Mesenchymal stem cell (in vitro differentiated cells and primary cell): ENCODE data around the gene HIVEP2.

Source experiments
- DNase-seq: peaks from one replicate; pipeline ENCODE4 v3.0.0-alpha.2; 2013
- H2AFZ ChIP-seq: one replicate; pipeline ENCODE4 v1.6.1; 2013; ENCODE audit warnings: low read depth, mild to moderate bottlenecking, control low read depth, inconsistent platforms, low read length, moderate library complexity
- H2AK5ac ChIP-seq: 2 replicates; pipeline ENCODE4 v1.6.1; 2013; ENCODE audit warnings: low read length, moderate library complexity, mild to moderate bottlenecking, inconsistent platforms; ENCODE audit not compliant: severe bottlenecking
- H2BK120ac ChIP-seq: one replicate; pipeline ENCODE4 v1.6.1; 2013; ENCODE audit warnings: low read depth, mild to moderate bottlenecking, inconsistent platforms, low read length, moderate library complexity
- H2BK12ac ChIP-seq, 2 experiments: one replicate each; pipeline ENCODE4 v1.6.1; 2013; ENCODE audit warnings: inconsistent platforms in 2 of 2, low read length in 2 of 2, mild to moderate bottlenecking in 2 of 2, moderate library complexity in 2 of 2, control low read depth in 1 of 2
- H2BK15ac ChIP-seq: one replicate; pipeline ENCODE4 v1.6.1; 2013; ENCODE audit warnings: mild to moderate bottlenecking, low read depth, inconsistent platforms; ENCODE audit not compliant: poor library complexity, severe bottlenecking
- H2BK5ac ChIP-seq: 2 replicates; pipeline ENCODE4 v1.6.1; 2013; ENCODE audit warnings: low read depth, mild to moderate bottlenecking, low read length, control low read depth, inconsistent platforms; ENCODE audit not compliant: poor library complexity, severe bottlenecking
- H3K14ac ChIP-seq, 2 experiments: one replicate each; pipeline ENCODE4 v1.6.1; 2013; ENCODE audit warnings: inconsistent platforms in 2 of 2, low read length in 2 of 2, control low read depth in 1 of 2, mild to moderate bottlenecking in 1 of 2, moderate library complexity in 1 of 2
- H3K18ac ChIP-seq, 2 experiments: one replicate each; pipeline ENCODE4 v1.6.1; 2013; ENCODE audit warnings: inconsistent platforms in 2 of 2, low read length in 2 of 2, control low read depth in 1 of 2, low read depth in 1 of 2, mild to moderate bottlenecking in 1 of 2
- H3K23ac ChIP-seq, 2 experiments: one replicate each; pipeline ENCODE4 v1.6.1; 2013; ENCODE audit warnings: inconsistent platforms in 2 of 2, low read length in 2 of 2, mild to moderate bottlenecking in 2 of 2, moderate library complexity in 2 of 2, control low read depth in 1 of 2
- H3K27ac ChIP-seq: 2 replicates; pipeline ENCODE4 v1.5.1; 2013; ENCODE audit warnings: mild to moderate bottlenecking, moderate library complexity, low read length, control low read depth, inconsistent platforms; ENCODE audit not compliant: poor library complexity, severe bottlenecking
- H3K27me3 ChIP-seq, 2 experiments: 2 replicates each; pipeline versions ENCODE4 v1.6.1 to v1.7.0; 2013; ENCODE audit warnings: low read length in 2 of 2, mild to moderate bottlenecking in 2 of 2, moderate library complexity in 2 of 2, control low read depth in 1 of 2, inconsistent platforms in 1 of 2; ENCODE audit not compliant: control insufficient read depth in 1 of 2, insufficient read depth in 1 of 2
- H3K36me3 ChIP-seq, 2 experiments: 2 replicates each; pipeline versions ENCODE4 v1.6.1 to v1.7.0; 2013; ENCODE audit warnings: low read length in 2 of 2, control low read depth in 1 of 2, inconsistent platforms in 1 of 2, low read depth in 1 of 2, mild to moderate bottlenecking in 1 of 2; ENCODE audit not compliant: insufficient read depth in 2 of 2, control insufficient read depth in 1 of 2
- H3K4ac ChIP-seq, 2 experiments: one replicate each; pipeline ENCODE4 v1.6.1; 2013; ENCODE audit warnings: inconsistent platforms in 2 of 2, low read length in 2 of 2, mild to moderate bottlenecking in 2 of 2, moderate library complexity in 2 of 2, control low read depth in 1 of 2, low read depth in 1 of 2
- H3K4me1 ChIP-seq: 2 replicates; pipeline ENCODE4 v1.6.1; 2013; ENCODE audit warnings: low read depth, low read length, control low read depth; ENCODE audit not compliant: control insufficient read depth, insufficient read depth
- H3K4me2 ChIP-seq: 2 replicates; pipeline ENCODE4 v1.6.1; 2013; ENCODE audit warnings: low read length, mild to moderate bottlenecking, inconsistent platforms; ENCODE audit not compliant: poor library complexity, severe bottlenecking
- H3K4me3 ChIP-seq, 2 experiments: 2 replicates each; pipeline versions ENCODE4 v1.5.1 to v1.7.0; 2013; ENCODE audit warnings: low read length in 2 of 2, mild to moderate bottlenecking in 2 of 2, control low read depth in 1 of 2, low read depth in 1 of 2; ENCODE audit not compliant: insufficient read depth in 1 of 2
- H3K79me1 ChIP-seq: replicated peaks from 2 replicates; pipeline ENCODE4 v1.6.1; 2013; ENCODE audit warnings: mild to moderate bottlenecking, control low read depth, low read length, inconsistent platforms; ENCODE audit not compliant: poor library complexity, severe bottlenecking
- H3K9ac ChIP-seq: 2 replicates; pipeline ENCODE4 v1.7.0; 2013; ENCODE audit warnings: mild to moderate bottlenecking, low read length, moderate library complexity
- H3K9me3 ChIP-seq: 2 replicates; pipeline ENCODE4 v1.7.0; 2013; ENCODE audit warnings: mild to moderate bottlenecking, low read length; ENCODE audit not compliant: control insufficient read depth
- H4K8ac ChIP-seq: one replicate; pipeline ENCODE4 v1.6.1; 2013; ENCODE audit warnings: inconsistent platforms, mild to moderate bottlenecking, low read length, moderate library complexity
- H4K91ac ChIP-seq: one replicate; pipeline ENCODE4 v1.6.1; 2013; ENCODE audit warnings: mild to moderate bottlenecking, low read length, inconsistent platforms
- WGBS: methylation state at CpG from one replicate; pipeline ENCODE4 v1.1.7; 2013; ENCODE audit warnings: mixed read lengths; 5-methylcytosine and 5-hydroxymethylcytosine counted together

Gene HIVEP2

GRCh38 chr6:142819603-142820337, 125.2 kb downstream of the HIVEP2 start:
- H2BK15ac ChIP-seq, result no peak overlapping the region
- no peak overlapping the region for H2AFZ ChIP-seq
- H3K14ac ChIP-seq, result no peak overlapping the region
- WGBS, result 63% methylated on average over 8 of the region's 8 CpGs
- no peak overlapping the region for H2BK120ac ChIP-seq
- peak overlapping the region; percentile 3 for H3K4me2 ChIP-seq
- no peak overlapping the region for H2AK5ac ChIP-seq
- H2BK12ac ChIP-seq, result no peak overlapping the region
- peak overlapping the region; percentile 45 for H3K27ac ChIP-seq
- peaks cover 22% of the 10 kb centered on the region for H3K79me1 ChIP-seq
- no peaks in the 10 kb centered on the region for H3K4me1 ChIP-seq
- H4K8ac ChIP-seq, result no peak overlapping the region
- H3K4me3 ChIP-seq, result peak overlapping the region in 1 of 2 experiments; percentile 71
- no peak overlapping the region for H3K4ac ChIP-seq
- H3K18ac ChIP-seq, result no peak overlapping the region
- H3K9me3 ChIP-seq, result no peaks in the 10 kb centered on the region
- peak overlapping the region; percentile 88 for H3K9ac ChIP-seq
- no peak overlapping the region for H4K91ac ChIP-seq
- DNase-seq, result peak; percentile 71
- no peaks in the 10 kb centered on the region for H3K27me3 ChIP-seq
- peaks cover 0 to 2% of the 10 kb centered on the region in 2 experiments for H3K36me3 ChIP-seq
- H2BK5ac ChIP-seq, result no peak overlapping the region
- H3K23ac ChIP-seq, result no peak overlapping the region

GRCh38 chr6:142816486-142816885, 128.5 kb downstream of the HIVEP2 start:
- Histone ChIP-seq H3K27me3 (no peaks in the 10 kb centered on the region), H3K18ac (no peak overlapping the region), H3K4me2 (no peak overlapping the region), H3K23ac (no peak overlapping the region), H4K8ac (no peak overlapping the region), H2BK15ac (no peak overlapping the region), H2AFZ (no peak overlapping the region), H3K14ac (no peak overlapping the region), H3K9ac (no peak overlapping the region), H3K4me1 (no peaks in the 10 kb centered on the region), H3K4me3 (no peak overlapping the region), H3K4ac (no peak overlapping the region), H2BK5ac (no peak overlapping the region), H3K27ac (no peak overlapping the region), H2AK5ac (no peak overlapping the region), H2BK12ac (no peak overlapping the region), H3K9me3 (no peaks in the 10 kb centered on the region), H4K91ac (no peak overlapping the region), H2BK120ac (no peak overlapping the region), H3K36me3 (peaks cover 0 to 5% of the 10 kb centered on the region in 2 experiments), H3K79me1 (peaks cover 10% of the 10 kb centered on the region)
- DNase-seq, result no peak
- WGBS, result 91% methylated on average over 4 of the region's 4 CpGs

- no peak overlapping the region for H3K23ac ChIP-seq
- no peak overlapping the region for H2BK15ac ChIP-seq
- H4K8ac ChIP-seq, result no peak overlapping the region
- no peak overlapping the region for H3K18ac ChIP-seq
- H3K14ac ChIP-seq, result no peak overlapping the region
- H3K9me3 ChIP-seq, result no peaks in the 10 kb centered on the region
- H2BK12ac ChIP-seq, result no peak overlapping the region
- H3K4ac ChIP-seq, result no peak overlapping the region
- no peaks in the 10 kb centered on the region for H3K4me1 ChIP-seq
- no peak overlapping the region for H3K4me3 ChIP-seq
- no peak overlapping the region for H3K27ac ChIP-seq
- no peak overlapping the region for H2BK5ac ChIP-seq
- H4K91ac ChIP-seq, result no peak overlapping the region
- H2AFZ ChIP-seq, result no peak overlapping the region
- H3K36me3 ChIP-seq, result peaks cover 0 to 5% of the 10 kb centered on the region in 2 experiments
- no peak overlapping the region for H3K4me2 ChIP-seq
- WGBS, result 41% methylated on average over 2 of the region's 2 CpGs
- H3K9ac ChIP-seq, result no peak overlapping the region
- H3K79me1 ChIP-seq, result peaks cover 7% of the 10 kb centered on the region
- no peak overlapping the region for H2BK120ac ChIP-seq
- H2AK5ac ChIP-seq, result no peak overlapping the region
- no peak for DNase-seq
- no peaks in the 10 kb centered on the region for H3K27me3 ChIP-seq
These were observed 128.9 kb downstream of the HIVEP2 start for GRCh38 chr6:142816031-142816430.

- Histone ChIP-seq H3K36me3 (peaks cover 0 to 14% of the 10 kb centered on the region in 2 experiments), H3K14ac (peak overlapping the region in 1 of 2 experiments; percentile 36)
- 88% methylated on average over 5 of the region's 6 CpGs for WGBS
These were observed 133.1 kb downstream of the HIVEP2 start for GRCh38 chr6:142811923-142812322.

More at GRCh38 chr6:142811923-142812322, 133.1 kb downstream of the HIVEP2 start:
- Histone ChIP-seq H3K27ac (no peak overlapping the region), H3K27me3 (no peaks in the 10 kb centered on the region), H4K8ac (no peak overlapping the region), H2BK15ac (no peak overlapping the region), H3K4me3 (no peak overlapping the region), H3K79me1 (peaks cover 9% of the 10 kb centered on the region), H3K23ac (no peak overlapping the region), H2BK5ac (no peak overlapping the region), H3K4ac (no peak overlapping the region), H3K18ac (no peak overlapping the region), H2BK120ac (no peak overlapping the region), H2AFZ (no peak overlapping the region), H2BK12ac (peak overlapping the region in 1 of 2 experiments; percentile 63), H3K9ac (no peak overlapping the region), H4K91ac (no peak overlapping the region), H3K9me3 (no peaks in the 10 kb centered on the region), H3K4me2 (no peak overlapping the region), H2AK5ac (no peak overlapping the region), H3K4me1 (no peaks in the 10 kb centered on the region)
- DNase-seq, result no peak
